HG03520 (cell line): ENCODE measurements around the gene ZNF786.
"Not testable (repeated sequence)": the region's sequence is repeated elsewhere in the genome, so short reads cannot be mapped to it uniquely, and the experiment has no call there.

Experiments used
- ATAC-seq: cut with Tn5 transposase; IDR thresholded peaks from one replicate; pipeline ENCODE4 v1.9.1; 2021; ENCODE audit warnings: mild to moderate bottlenecking, moderate library complexity; ENCODE audit not compliant: unreplicated experiment

ZNF786 gene, protein sequence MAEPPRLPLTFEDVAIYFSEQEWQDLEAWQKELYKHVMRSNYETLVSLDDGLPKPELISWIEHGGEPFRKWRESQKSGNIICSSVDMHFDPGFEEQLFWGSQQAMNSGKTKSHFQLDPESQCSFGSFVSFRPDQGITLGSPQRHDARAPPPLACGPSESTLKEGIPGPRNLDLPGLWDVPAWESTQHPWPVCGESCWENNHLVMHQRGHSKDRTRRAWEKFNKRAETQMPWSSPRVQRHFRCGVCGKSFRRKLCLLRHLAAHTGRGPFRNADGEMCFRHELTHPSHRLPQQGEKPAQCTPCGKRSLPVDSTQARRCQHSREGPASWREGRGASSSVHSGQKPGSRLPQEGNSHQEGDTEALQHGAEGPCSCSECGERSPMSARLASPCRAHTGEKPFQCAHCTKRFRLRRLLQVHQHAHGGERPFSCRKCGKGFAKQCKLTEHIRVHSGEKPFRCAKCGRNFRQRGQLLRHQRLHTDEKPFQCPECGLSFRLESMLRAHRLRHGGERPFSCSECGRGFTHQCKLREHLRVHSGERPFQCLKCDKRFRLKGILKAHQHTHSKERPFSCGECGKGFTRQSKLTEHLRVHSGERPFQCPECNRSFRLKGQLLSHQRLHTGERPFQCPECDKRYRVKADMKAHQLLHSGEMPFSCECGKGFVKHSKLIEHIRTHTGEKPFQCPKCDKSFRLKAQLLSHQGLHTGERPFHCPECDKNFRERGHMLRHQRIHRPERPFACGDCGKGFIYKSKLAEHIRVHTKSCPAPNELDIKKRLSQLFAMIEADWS

DNA sequence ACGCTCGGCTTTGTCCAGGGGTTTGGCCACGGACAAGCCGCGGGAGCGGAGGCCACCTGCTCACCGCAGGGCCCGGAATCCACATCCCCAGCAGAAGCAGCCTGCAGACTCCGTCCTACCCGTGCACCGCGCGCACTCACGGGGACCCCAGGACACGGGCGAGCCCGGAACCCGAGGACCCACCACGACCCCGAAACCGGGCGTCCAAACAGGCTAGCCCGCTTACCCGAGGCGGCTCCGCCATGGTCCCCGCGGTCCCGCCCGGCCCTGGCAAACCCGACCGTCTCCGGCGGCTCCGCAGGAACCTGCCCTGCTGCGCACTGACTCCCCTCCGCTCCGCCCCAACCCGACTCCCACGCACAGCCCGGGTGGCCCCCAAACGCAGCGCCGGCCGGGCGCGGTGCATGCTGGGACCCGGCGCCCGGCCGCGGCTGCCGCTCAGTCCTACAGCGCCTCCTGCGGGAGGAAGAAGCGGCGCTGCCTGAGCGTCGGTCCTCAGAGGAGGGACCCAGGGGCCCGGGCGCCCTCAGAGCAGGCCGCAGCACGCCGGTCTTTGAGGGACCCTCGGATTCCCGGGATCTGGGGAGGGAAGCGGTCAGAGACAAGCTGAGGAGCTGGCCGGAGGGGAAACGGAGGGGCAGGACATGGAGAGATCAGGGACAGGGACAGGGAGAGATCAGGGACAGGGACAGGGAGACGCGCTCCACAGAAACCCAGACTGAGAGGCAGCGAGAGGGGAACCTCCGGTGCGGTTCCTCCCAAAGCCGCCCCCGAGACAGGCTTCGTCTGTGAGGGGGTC lies at the start of gene ZNF786:
Gene ZNF786 (minus strand): TSS at position 322 of the 799 bp plus-strand sequence. CDS start 78 bp downstream, at position 244.
- peak; percentile 83 for ATAC-seq

DNA sequence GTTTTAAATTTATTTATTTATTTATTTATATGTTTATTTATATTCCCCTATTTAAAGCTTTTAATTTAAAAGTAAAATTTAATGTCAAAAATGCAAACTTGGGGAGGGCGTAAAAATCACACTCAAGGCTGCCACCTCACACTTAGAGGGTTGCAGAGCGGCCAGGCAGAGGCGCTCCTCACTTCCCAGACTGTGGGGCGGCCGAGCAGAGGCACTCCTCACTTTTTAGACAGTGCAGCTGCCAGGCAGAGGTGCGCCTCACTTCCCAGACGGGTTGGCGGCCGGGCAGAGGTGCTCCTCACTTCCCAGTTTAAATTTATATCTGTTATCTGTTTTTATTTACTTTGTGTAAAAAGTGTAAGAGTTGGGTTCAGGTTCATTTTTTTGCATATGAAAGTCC lies 45.6 kb upstream of the ZNF786 start:
- no peak for ATAC-seq

DNA sequence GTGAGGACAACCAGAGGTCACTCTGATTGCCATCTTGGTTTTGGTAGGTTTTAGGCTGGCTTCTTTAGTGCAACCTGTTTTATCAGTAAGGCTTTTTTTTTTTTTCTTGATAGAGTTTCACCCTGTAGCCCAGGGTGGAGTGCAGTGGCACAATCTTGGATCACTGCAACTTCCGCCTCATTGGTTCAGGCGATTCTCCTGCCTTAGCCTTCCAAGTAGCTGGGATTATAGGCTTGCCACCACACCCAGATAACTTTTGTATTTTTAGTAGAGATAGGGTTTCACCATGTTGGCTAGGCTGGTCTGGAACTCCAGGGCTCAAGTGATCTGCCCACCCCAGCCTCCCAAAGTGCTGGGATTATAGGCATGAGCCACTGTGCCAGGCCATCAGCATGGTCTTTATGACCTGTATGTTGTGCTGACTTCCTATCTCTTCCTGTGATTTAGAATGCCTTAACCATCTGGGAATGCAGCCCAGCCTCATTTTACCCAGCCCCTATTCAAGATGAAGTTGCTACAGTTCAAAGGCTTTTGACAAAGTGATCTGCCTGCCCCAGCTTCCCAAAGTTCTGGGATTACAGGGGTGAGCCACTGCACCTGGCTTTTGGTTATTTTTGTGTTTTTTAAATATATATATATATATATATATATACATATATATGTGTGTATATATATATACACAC lies 42.7 kb upstream of the ZNF786 start:
- ATAC-seq = no peak

DNA sequence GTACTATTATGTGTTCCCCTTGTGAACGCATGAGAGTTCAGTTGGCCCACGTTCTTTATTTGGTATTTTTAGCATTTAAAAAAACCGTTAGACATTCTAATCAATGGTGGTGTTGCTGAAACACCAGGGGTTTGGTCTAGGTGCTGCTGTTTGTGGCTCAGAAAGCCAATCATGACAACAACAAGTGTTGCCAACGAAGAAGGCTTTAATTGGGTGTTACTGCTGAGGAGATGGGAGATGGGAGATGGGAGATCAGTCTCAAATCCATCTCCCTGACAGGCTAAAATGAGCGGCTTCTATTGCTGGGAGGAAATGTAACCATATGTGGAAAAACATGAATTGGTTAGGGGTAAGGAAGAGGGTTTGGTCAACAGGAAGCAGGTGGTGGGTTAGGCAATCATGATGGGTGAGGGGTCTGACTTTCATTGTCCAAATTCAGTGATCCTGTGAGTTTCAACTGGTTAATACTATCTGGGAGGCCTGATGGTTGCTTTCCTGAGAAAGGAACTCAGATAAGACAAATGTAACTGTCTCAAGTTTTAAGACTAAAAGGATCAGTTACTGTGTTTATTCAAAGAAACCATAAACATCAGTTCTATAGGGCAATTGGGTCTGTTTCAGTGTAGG lies 40.2 kb upstream of the ZNF786 start:
- ATAC-seq = no peak

DNA sequence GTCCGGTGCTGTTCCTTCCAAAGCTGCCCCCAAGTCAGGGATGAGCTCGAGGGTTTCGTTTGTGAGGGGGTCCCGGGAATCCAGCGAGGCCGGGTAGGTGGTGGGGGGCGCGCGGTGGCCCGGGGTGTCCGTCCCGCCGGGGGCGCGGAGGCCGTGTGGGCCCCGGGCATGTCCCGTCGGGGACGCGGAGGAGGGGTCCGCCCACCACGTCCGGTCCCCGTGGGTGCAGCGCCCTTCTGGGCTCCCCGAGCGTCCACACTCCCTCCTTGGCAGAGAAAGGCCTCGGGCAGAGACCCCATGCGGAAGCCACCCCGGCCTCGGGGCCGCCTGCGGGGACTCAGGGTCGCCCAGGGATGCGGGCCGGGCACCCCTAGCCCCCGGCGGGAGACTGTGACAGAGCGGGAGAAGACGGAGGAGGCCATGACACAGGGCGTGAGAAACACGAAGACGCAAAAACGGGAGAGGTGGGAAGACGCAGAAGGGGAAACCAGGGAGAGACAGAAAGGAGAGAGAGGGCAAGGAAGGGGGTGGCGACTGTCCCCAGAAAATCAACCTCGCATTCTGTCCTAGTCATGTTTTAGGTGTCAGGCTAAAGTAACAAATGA lies 36.2 kb upstream of the ZNF786 start:
- ATAC-seq = peak; percentile 31

DNA sequence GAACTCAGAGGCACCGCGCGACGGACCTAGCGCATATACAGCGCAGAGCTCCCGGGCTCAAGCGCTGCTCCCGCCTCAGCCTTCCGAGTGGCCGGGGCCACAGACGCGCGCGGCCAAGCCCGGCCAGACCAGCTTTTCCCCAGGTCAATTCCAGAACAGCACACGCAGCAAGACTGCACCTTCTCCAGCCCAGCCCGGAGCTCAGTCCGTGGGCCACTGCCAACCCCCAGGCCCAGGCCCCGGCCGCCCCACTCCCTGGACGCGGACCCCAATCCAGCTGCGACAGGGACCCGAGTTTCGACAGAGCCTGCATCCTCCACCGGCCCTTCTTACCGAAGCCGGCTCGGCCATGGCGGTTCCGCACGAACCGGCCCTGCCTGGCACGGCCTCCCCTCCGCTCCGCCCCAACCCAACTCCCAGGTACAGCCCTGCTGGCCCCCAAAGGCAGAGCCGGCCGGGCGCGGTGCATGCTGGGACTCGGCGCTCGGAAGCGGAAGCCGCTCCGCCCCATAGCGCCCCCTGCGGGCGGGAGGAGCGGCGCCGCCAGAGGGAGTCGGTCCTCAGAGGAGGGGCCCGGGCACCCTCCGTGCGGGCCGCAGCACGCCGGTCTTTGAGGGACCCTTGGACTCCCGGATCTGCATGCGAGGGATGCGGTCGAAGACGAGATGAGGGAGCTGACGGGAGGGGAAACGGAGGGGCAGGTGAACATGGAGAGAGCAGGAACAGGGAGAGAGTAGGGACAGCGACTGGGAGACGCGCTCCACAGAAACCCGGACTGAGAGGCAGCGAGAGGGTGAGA lies 35.5 kb upstream of the ZNF786 start, which contains the start of gene ZNF425:
Gene ZNF425 (minus strand): TSS at position 462 of the 799 bp plus-strand sequence. CDS start 111 bp downstream, at position 351.
- ATAC-seq = peak; percentile 81

DNA sequence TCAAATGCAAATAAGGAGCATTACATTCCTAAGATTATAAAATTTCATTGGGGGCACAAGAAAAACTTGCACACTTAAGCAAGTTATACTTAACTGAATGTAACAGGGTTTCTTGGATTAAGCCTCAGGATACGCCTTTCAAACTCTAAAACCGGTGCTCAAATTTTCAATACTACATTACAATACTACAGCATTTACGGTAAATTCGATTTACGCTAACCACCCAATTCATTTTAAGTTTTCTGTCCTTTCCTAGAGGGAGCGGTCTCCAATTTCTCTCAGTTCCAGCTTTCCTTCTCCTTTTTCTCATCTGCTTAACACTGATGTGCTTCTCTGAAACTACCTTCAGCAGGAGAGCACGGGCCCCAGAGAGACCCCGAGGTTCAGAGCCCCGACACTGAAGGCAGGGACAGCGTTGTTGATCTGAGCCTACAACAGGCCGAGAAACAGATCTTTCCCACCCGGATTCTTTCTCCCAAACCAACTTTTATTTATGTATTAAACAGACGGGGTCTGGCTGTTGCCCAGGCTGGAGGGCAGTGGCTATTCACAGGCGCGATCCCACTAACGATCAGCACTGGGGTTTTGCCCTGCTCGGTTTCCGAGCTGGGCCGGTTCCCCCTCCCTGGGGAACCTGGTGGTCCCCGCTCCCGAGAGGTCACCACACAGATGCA lies 34.8 kb upstream of the ZNF786 start:
- ATAC-seq = no peak

DNA sequence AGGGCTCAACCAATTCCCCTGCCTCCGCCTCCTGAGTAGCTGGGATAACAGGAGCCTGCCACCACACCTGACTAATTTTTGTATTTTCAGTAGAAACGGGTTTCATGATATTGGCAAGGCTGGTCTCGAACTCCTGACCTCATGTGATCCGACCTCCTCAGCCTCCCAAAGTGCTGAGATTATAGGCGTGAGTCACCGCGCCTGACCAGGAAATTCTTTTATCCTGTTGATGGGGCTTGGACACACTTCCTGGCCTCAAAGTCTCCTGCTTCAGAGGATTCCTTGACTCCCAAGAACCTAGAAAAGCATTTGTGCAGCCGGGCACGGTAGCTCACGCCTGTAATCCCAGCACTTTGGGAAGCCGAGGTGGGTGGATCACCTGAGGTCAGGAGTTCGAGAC lies 19.5 kb upstream of the ZNF786 start:
- no peak for ATAC-seq

DNA sequence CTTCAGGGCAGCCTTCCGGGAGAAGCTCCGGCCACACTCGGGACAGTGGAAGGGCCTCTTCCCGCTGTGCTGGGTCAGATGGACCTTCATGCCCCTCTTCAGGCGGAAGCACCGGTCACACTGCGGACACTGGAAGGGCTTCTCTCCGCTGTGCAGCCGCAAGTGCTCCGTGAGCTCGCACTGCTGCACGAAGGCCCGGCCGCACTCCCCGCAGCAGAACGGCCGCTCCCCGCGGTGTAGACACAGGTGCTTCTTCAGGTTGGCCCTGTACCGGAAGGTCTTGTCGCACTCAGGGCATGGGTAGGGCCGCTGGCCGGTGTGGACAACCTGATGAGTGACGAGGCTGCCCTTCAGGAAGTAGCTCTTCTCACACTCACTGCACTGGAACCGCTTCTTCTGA lies 14.2 kb upstream of the ZNF786 start:
- no peak for ATAC-seq

DNA sequence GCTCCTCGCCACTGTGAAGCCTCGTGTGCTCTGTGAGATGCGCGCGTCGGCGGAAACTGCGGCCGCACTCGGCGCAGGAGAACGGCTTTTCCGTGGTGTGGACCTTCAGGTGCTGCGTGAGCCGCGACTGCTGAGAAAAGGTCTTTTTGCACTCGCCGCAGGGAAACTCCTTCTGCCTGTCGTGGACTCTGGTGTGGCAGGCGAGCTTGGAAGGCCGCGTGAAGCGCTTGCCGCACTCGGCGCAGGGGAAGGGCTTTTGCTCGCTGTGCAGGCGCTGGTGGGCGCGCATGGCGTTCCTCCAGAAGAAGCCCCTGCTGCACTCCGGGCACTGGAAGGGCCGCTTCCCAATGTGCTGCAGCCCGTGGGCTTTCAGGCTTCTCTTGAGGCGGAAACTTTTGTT lies 13.7 kb upstream of the ZNF786 start:
- no peak for ATAC-seq

DNA sequence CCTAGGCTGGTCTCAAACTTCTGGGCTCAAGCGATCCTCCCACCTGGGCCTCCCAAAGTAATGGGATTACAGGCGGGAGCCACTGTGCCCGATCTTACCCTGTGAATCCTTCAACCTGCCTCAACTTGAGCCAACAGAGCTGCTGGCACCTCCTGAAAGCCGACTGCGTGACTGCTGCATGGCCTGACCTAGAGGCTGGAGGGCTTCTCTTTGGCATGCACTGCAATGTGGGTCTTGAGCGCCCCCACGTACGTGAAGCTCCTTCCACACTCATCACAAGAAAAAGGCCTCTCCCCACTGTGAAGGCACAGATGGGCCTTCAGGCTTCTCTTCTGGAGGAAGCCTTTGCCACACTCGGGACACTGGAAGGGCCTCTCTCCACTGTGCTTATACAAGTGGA lies 12.9 kb upstream of the ZNF786 start:
- no peak for ATAC-seq

DNA sequence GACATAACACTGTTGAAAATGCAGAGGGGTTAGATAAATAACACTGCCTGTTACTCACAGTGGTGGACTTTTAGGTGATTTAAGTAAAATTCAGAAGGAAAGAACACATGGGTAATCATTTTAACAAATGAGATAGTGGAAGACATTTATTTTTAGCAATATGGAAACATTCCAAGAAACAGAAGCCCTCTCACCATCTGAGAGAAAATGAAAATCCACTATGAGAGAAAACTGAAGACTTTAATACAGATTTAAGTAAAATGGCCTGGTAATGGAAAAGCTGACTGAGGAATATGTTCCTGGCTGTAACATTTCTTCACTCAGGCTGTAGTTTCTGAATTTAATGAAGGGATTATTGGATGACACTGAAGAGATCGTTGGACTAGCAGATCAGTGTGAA lies 12.1 kb upstream of the ZNF786 start:
- ATAC-seq = no peak

DNA sequence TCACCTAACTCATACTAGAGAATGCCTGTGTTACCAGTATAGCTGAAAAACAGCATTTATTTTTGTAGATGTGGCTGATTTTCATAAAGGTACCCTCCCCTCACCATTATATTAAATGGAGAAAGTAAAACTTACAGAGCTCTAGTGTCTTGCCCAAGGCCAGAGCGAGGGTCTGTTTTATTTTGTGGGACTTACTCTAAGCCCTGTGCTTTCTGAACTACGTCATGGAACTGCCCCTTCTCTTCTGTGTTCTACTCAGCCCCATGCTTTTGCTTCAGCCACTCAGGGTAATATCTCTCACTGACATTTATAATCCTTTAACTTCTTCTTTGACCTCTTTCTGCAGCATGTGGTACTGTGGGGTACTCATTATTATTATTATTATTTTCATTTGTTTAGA lies 10.3 kb upstream of the ZNF786 start:
- no peak for ATAC-seq

DNA sequence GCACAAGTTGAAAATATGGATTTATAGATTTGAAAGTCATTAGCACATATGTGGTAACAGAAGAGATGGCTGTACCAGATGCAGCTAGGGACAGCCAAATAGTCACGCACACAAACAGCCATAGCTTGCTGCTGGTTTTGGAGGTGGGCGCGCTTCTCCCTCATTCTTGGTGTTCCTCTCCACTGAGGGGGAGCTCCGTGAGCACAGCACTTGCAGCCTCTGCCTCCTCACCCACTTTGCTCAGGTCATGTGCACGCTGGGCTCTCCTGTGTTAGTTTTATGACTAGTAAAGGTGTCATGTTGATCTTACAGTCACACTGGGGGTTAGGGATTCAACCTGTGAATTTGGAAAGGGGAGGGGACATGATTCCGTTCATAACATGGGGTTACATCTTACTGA lies 8.5 kb upstream of the ZNF786 start:
- no peak for ATAC-seq

DNA sequence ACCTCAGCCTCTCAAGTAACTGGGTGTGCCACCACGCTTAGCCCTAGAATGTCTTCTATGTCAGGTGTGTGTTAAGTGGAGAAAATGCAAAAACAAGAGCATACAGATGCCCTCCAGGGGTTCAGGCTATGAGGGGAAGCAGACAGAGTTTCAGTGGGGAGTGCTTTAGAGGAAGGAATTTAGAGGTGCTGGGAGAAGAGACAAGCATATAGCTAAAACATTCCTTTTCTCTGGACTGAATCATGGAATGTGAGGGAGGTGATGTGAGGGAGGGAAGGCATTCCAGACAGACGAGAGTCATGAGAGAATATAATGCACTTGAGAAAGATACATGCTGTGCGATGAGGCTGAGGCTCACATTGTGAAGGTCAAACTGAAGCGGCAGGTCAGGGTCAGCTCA lies 6.6 kb upstream of the ZNF786 start:
- ATAC-seq = no peak

DNA sequence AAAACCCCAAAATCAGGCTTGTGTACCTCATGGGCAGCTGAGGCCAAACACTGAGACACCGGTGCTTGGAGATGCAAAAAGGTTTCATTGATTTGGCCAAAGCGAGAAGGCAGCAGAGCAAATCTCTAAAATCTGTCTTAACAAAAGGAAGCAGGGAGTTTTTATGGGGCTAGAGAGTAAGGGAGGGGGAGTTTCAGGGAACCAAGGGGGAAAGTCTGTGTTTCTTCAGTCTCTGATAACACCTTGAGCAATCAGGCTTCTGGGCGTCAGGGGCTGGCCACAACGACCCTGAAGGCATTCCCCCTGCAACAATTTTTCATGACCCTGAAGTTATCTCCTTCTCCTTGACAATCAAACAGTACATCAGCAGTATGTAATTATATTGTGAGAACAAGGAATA lies 2.7 kb upstream of the ZNF786 start:
- no peak for ATAC-seq

DNA sequence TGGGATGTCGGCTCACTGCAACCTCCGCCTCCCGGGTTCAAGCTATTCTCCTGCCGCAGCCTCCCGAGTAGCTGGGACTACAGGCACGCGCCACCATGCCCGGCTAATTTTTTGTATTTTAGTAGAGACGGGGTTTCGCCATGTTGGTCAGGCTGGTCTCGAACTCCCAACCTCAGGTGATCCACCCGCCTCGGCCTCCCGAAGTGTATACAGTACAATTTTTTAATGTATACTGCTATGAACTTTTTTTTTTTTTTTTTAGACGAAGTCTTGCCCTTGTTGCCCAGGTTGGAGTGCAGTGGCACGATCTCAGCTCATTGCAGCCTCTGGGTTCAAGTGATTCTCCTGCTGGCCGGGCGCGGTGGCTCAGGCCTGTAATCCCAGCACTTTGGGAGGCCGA lies 1.7 kb upstream of the ZNF786 start:
- ATAC-seq = not testable (repeated sequence)

DNA sequence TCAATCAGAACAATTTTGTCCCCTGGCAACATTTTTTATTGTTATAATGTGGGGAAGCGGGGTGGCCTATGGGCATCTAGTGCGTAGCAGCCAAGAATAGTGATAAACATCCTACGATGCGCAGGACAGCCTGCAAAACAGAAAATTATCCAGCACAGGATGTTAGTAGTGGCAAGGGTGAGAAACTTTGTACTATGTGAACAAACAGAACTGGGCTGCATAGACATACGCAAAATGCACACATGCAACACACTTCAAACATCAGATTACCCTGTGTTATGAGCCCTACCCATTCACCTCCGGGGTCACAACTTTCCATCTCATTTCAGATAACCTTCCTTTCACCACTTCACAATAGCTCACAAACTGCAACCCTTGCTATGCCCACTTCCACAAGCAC lies 3.1 kb downstream of the ZNF786 start:
- no peak for ATAC-seq
